ENCODE data around the gene HINT3. TPM values are rescaled to one million over a fixed set of nuclear protein-coding genes. Genes with fewer than 3 reads are reported as not detected.

The HINT3 gene
- total and polyA plus RNA-seq, 4 donors: 5.6 to 17.4 (median 10.6) TPM

DNA sequence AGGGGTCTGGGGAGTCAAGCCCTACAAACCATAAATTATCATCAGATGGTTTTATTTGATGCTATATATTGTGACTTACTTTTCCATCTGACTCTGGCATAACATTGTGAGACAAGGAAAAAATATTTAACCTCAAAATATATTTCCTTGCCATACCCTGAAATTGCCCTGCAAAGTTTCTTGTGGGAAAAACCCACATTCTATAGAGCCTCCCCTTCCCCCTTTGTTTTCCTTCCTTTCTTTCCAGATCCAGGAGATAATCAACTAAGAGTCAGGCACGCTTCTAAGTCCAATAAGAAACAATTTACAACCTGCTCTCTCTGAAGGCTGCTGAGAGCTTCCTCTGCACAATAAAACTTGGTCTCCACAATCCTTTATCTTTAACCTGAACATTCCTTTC lies 17.5 kb upstream of the HINT3 start:
- Histone ChIP-seq H3K4me3 (ENCODE audit: low read depth in 1 of 3, low read length in 3 of 3) (no peak overlapping the region), H3K27ac (ENCODE audit: low read depth in 1 of 2, low read length in 2 of 2) (no peak overlapping the region), H3K36me3 (ENCODE audit: control insufficient read depth in 4 of 4, insufficient read depth in 3 of 4, low read depth in 1 of 4, low read length in 3 of 4) (no peaks in the 10 kb centered on the region), H3K9ac (ENCODE audit: low read depth in 1 of 2, low read length in 2 of 2) (no peak overlapping the region), H3K27me3 (ENCODE audit: control insufficient read depth in 4 of 4, insufficient read depth in 4 of 4, low read length in 3 of 4) (no peaks in the 10 kb centered on the region), H3K4me1 (ENCODE audit: control insufficient read depth in 4 of 4, insufficient read depth in 4 of 4, low read length in 3 of 4) (peaks cover 3 to 9% (median 5%) of the 10 kb centered on the region in 4 donors), H3K9me3 (ENCODE audit: control insufficient read depth in 4 of 4, low read length in 3 of 4) (no peaks in the 10 kb centered on the region)
- no peak for TF ChIP-seq HNF4A (conservative IDR thresholded peaks at IDR 0.05)
- no peak for TF ChIP-seq JUND (IDR thresholded peaks at IDR 0.05)
- TF ChIP-seq HNF4G (IDR thresholded peaks at IDR 0.05): no peak
- TF ChIP-seq GABPA (IDR thresholded peaks at IDR 0.05 in 1 of 2, conservative IDR thresholded peaks at IDR 0.05 in 1 of 2): no peak
- no peak for TF ChIP-seq FOXA1 (IDR thresholded peaks at IDR 0.05)
- no peak for TF ChIP-seq RXRA (IDR thresholded peaks at IDR 0.05)
- TF ChIP-seq, protein P1, sequence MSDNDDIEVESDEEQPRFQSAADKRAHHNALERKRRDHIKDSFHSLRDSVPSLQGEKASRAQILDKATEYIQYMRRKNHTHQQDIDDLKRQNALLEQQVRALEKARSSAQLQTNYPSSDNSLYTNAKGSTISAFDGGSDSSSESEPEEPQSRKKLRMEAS (IDR thresholded peaks at IDR 0.05): no peak
- TF ChIP-seq, protein P2, sequence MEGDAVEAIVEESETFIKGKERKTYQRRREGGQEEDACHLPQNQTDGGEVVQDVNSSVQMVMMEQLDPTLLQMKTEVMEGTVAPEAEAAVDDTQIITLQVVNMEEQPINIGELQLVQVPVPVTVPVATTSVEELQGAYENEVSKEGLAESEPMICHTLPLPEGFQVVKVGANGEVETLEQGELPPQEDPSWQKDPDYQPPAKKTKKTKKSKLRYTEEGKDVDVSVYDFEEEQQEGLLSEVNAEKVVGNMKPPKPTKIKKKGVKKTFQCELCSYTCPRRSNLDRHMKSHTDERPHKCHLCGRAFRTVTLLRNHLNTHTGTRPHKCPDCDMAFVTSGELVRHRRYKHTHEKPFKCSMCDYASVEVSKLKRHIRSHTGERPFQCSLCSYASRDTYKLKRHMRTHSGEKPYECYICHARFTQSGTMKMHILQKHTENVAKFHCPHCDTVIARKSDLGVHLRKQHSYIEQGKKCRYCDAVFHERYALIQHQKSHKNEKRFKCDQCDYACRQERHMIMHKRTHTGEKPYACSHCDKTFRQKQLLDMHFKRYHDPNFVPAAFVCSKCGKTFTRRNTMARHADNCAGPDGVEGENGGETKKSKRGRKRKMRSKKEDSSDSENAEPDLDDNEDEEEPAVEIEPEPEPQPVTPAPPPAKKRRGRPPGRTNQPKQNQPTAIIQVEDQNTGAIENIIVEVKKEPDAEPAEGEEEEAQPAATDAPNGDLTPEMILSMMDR (IDR thresholded peaks at IDR 0.05; ENCODE audit: low read depth, low read length, missing input control): no peak
- TF ChIP-seq, protein P3, sequence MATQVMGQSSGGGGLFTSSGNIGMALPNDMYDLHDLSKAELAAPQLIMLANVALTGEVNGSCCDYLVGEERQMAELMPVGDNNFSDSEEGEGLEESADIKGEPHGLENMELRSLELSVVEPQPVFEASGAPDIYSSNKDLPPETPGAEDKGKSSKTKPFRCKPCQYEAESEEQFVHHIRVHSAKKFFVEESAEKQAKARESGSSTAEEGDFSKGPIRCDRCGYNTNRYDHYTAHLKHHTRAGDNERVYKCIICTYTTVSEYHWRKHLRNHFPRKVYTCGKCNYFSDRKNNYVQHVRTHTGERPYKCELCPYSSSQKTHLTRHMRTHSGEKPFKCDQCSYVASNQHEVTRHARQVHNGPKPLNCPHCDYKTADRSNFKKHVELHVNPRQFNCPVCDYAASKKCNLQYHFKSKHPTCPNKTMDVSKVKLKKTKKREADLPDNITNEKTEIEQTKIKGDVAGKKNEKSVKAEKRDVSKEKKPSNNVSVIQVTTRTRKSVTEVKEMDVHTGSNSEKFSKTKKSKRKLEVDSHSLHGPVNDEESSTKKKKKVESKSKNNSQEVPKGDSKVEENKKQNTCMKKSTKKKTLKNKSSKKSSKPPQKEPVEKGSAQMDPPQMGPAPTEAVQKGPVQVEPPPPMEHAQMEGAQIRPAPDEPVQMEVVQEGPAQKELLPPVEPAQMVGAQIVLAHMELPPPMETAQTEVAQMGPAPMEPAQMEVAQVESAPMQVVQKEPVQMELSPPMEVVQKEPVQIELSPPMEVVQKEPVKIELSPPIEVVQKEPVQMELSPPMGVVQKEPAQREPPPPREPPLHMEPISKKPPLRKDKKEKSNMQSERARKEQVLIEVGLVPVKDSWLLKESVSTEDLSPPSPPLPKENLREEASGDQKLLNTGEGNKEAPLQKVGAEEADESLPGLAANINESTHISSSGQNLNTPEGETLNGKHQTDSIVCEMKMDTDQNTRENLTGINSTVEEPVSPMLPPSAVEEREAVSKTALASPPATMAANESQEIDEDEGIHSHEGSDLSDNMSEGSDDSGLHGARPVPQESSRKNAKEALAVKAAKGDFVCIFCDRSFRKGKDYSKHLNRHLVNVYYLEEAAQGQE (IDR thresholded peaks at IDR 0.05): no peak
- no peak for TF ChIP-seq FOXA2 (IDR thresholded peaks at IDR 0.05)
- no peak for TF ChIP-seq SP1 (IDR thresholded peaks at IDR 0.05)
- no peak for DNase-seq (ENCODE audit: low spot score)
- WGBS: 87% methylated on average over 1 of the region's 1 CpG

DNA sequence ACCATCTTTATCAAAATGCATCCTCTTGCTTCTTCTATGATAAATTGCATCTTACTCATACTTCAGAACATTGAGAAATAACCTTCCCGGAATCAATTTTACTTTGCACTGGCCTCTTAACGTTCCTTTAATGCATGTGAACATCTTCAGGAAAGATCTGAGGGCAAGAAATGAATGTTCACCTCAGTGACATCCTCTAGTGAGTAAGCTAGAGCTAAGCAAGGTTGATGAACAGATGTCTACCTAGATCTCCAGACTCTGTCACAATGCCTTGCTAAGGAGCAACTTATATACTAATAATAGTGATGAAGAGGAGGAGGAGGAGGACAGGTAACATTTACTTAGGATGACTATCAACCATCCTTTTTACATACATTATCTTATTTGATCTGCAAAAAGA lies 16.8 kb upstream of the HINT3 start:
- Histone ChIP-seq H3K4me3 (ENCODE audit: low read depth in 1 of 3, low read length in 3 of 3) (no peak overlapping the region), H3K4me1 (ENCODE audit: control insufficient read depth in 4 of 4, insufficient read depth in 4 of 4, low read length in 3 of 4) (peaks cover 3 to 14% (median 10%) of the 10 kb centered on the region in 4 donors), H3K27me3 (ENCODE audit: control insufficient read depth in 4 of 4, insufficient read depth in 4 of 4, low read length in 3 of 4) (no peaks in the 10 kb centered on the region), H3K9me3 (ENCODE audit: control insufficient read depth in 4 of 4, low read length in 3 of 4) (no peaks in the 10 kb centered on the region), H3K27ac (ENCODE audit: low read depth in 1 of 2, low read length in 2 of 2) (no peak overlapping the region), H3K36me3 (ENCODE audit: control insufficient read depth in 4 of 4, insufficient read depth in 3 of 4, low read depth in 1 of 4, low read length in 3 of 4) (no peaks in the 10 kb centered on the region), H3K9ac (ENCODE audit: low read depth in 1 of 2, low read length in 2 of 2) (no peak overlapping the region)
- no peak for DNase-seq (ENCODE audit: low spot score)
- 86% methylated on average over 2 of the region's 2 CpGs for WGBS
- TF ChIP-seq, protein P1 (IDR thresholded peaks at IDR 0.05): no peak
- TF ChIP-seq, protein P4, sequence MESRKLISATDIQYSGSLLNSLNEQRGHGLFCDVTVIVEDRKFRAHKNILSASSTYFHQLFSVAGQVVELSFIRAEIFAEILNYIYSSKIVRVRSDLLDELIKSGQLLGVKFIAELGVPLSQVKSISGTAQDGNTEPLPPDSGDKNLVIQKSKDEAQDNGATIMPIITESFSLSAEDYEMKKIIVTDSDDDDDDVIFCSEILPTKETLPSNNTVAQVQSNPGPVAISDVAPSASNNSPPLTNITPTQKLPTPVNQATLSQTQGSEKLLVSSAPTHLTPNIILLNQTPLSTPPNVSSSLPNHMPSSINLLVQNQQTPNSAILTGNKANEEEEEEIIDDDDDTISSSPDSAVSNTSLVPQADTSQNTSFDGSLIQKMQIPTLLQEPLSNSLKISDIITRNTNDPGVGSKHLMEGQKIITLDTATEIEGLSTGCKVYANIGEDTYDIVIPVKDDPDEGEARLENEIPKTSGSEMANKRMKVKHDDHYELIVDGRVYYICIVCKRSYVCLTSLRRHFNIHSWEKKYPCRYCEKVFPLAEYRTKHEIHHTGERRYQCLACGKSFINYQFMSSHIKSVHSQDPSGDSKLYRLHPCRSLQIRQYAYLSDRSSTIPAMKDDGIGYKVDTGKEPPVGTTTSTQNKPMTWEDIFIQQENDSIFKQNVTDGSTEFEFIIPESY (IDR thresholded peaks at IDR 0.05): no peak
- TF ChIP-seq RAD21 (IDR thresholded peaks at IDR 0.05) (no peak), TAF1 (conservative IDR thresholded peaks at IDR 0.05) (no peak), HNF4G (IDR thresholded peaks at IDR 0.05) (no peak), EGR1 (IDR thresholded peaks at IDR 0.05; ENCODE audit: low read depth in 2 of 2) (no peak)
- TF ChIP-seq, protein P5, sequence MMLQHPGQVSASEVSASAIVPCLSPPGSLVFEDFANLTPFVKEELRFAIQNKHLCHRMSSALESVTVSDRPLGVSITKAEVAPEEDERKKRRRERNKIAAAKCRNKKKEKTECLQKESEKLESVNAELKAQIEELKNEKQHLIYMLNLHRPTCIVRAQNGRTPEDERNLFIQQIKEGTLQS (IDR thresholded peaks at IDR 0.05): no peak
